ENCODE data around the gene MRPL20. TPM values are rescaled to one million over a fixed set of nuclear protein-coding genes. Genes with fewer than 3 reads are reported as not detected.
A peak's percentile ranks its signal among the peaks of the same experiment; 100 is the strongest.
"Not testable (repeated sequence)": the region's sequence is repeated elsewhere in the genome, so short reads cannot be mapped to it uniquely, and the experiment has no call there.

MRPL20 gene
- total RNA-seq, 1 donor from 2014 or later: 122 TPM

DNA sequence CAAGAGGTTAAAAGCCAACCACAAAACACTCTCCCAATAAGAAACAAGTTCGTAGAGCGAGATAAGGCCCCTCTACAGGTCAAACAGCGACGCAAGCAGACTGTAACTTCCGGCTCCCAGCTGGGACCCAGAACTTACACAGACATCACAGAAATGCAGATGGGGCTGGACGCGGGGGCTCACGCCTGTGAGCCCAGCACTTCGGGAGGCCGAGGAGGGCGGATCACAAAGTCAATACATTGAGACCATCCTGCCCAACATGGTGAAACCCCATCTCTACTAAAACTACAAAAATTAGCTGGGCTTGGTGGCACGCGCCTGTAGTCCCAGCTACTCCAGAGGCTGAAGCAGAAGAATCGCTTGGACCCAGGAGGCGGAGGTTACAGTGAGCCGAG is 19.0 kb downstream of the MRPL20 start:
- no peak for DNase-seq (ENCODE audit: low spot score)

GRCh38 chr1:1387098-1388077 is 19.7 kb downstream of the MRPL20 start:
- no peak for DNase-seq (ENCODE audit: low spot score)

DNA sequence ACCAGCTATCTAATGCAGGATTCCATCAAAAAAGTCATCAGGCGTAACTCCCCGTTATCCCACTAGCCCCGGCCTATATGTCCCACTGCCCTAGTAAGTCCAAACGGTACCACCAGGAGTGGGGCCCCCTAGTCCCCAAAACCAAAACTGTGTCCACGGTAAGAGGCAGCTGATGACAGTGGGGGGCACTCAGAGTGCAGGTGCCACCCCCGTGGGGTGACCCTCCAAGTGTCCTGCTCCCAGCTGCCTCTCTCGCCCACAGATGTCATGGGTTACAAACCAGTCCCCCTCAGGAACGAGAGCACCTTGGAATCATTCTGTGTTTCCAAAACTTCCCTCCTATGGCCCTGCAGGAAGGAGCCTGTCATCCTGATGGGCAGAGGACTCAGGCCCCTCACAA is 21.2 kb downstream of the MRPL20 start:
- no peak for DNase-seq (ENCODE audit: low spot score)

DNA sequence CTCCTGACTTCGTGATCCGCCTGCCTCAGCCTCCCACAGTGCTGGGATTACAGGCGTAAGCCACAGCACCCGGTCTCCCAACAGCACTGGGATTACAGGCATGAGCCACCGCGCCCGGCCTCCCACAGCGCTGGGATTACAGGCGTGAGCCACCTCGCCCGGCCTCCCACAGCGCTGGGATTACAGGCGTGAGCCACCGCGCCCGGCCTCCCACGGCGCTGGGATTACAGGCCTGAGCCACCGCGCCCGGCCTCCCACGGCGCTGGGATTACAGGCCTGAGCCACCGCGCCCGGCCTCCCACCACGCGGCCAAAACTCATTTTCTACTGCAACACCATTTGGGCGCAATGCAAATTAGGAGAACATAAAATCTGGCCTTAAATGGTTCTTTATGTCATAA is 21.8 kb downstream of the MRPL20 start:
- not testable (repeated sequence) for DNase-seq (ENCODE audit: low spot score)

DNA sequence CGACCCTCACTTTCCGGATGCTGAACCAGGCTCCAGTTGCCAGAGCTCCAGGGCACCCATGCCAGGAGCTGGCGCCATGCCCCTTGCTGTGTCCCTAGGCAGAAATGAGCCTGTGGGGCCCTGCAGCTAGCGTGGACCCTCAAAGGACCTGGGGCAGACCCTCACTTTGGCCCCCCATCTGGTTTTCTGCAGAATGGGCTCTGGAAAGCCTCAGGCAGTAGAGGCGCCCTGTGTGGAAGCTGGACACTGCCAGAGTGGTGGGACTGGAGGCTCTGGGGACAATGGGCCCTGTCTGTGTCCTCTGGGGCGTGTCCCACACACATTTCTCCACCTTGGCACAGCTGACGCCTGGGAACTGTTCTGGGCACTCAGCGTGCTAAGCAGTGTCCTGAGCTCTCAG is 25.8 kb downstream of the MRPL20 start:
- DNase-seq (ENCODE audit: low spot score): no peak

- no peak for DNase-seq (ENCODE audit: low spot score)
Measured at GRCh38 chr1:1380860-1381259, 26.2 kb downstream of the MRPL20 start.

- no peak for DNase-seq (ENCODE audit: low spot score)
Measured at GRCh38 chr1:1377540-1378205, 29.4 kb downstream of the MRPL20 start.

- no peak for DNase-seq (ENCODE audit: low spot score)
Measured at GRCh38 chr1:1376551-1377226, 30.4 kb downstream of the MRPL20 start.

DNA sequence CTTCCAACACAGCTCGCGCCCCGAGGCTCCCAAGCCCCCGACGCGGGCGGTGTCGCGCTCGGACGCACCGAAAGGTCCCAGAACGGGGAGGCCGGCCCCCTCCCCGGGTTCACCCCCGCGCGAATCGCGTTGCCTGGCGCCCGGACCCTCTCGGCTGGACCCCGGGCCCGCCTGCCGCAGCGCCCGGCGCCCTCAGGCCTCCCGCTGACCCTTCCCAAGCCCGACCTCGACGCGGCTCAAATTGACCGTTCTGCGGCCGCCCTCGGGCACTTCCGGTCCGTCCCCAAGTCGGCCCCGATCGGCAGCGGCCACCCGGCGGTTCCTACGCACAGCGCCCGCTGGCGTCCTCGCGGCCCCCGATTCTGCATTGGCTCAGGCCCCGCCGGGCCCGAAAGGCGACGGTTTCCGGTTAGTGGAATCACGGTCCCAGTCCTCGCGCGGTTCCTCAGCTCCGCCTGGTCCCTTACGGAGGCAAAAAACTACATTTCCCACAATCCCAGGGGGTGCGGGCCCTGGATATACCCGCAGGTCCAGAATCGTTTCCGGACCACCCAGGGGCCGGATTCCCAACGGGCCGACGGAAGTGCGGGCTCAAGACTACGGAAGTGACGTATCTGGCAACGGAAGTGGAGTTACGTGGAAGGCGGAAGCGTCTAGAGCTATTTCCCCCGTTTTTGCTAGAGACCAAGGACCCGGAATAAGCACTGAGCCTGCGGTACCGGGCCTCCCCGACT is 32.0 kb downstream of the MRPL20 start, which contains the start of gene AURKAIP1:
Gene AURKAIP1, minus strand, starts transcription at position 279 of the 734 bp plus-strand sequence. CDS start 451 bp downstream, outside the sequence.
- peak; percentile 98 for DNase-seq (ENCODE audit: low spot score)

- DNase-seq (ENCODE audit: low spot score): no peak
Measured at GRCh38 chr1:1374589-1374928, 32.5 kb downstream of the MRPL20 start.

DNA sequence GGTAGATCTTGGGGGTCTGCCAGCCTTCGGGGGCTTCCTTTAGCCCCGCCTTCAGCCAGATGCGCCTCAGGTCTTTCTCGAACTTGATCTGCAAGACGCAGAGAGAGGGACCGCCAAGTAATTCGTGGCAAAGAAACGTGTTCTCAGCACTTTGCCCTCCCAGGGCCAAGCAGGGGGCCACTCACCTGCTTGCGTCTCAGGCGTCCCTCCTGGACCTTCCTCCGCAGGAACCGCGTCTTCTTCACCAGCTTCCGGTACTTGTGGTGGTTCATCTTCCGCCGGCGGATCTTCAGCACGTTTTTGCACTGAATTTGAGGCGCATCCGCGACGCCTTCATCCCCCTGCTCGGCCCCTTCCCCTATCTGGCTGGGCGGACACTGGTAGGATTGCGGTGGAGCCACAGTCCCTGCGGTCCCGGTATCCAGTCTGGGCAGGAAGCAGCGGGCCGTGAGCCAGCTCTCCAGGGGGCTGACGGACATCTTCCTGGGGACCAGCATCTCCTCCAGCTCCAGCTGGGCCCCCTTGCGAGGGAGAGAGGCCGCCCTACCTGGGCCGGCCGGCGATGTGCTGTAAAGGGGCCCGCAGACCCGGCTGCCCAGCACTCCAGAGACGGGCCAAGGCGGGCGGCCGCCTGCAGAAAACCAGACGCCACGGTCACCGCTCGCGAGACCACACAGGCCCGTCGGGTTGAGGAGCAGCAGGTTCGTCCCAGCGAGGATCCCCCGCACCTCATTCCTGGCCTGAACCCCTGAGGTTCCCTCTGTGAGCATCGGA is 33.1 kb downstream of the MRPL20 start:
- no peak for DNase-seq (ENCODE audit: low spot score)

GRCh38 chr1:1373051-1373814 is 33.9 kb downstream of the MRPL20 start:
- no peak for DNase-seq (ENCODE audit: low spot score)

- no peak for DNase-seq (ENCODE audit: low spot score)
Measured at GRCh38 chr1:1371746-1372711, 35.1 kb downstream of the MRPL20 start.

- no peak for DNase-seq (ENCODE audit: low spot score)
Measured at GRCh38 chr1:1371364-1371745, 35.7 kb downstream of the MRPL20 start.

- DNase-seq (ENCODE audit: low spot score): no peak
Measured at GRCh38 chr1:1370771-1371300, 36.3 kb downstream of the MRPL20 start.

GRCh38 chr1:1370094-1370493 is 37.0 kb downstream of the MRPL20 start:
- not testable (repeated sequence) for DNase-seq (ENCODE audit: low spot score)

DNA sequence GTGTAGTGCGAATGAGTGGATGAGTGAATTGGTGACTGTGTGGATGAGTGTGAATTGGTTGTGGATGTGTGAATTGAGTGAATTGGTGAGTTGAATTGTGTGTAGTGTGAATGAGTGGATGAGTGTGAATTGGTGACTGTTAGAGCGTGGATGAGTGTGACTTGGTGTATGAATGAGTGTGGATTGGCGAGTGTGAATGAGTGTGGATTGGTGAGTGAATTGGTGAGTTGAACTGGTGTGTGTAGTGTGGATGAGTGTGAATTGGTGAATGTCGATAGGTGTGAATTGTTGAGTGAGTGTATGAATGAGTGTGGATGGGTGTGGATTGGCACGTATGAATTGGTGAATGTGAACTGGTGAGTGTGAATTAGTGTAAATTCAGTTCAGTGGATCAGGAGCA is 39.8 kb downstream of the MRPL20 start:
- no peak for DNase-seq (ENCODE audit: low spot score)

GRCh38 chr1:1366699-1367066 is 40.4 kb downstream of the MRPL20 start:
- DNase-seq (ENCODE audit: low spot score): no peak

Measured in mesenteric fat pad (tissue), 1 donor.